ENCODE results near the gene CADPS2. TPM values are rescaled to one million over a fixed set of nuclear protein-coding genes. Genes with fewer than 3 reads are reported as not detected.

The CADPS2 gene
- total RNA-seq, 1 donor from 2014 or later = 27.8 TPM

GRCh38 chr7:122756860-122757259, 129.4 kb downstream of the CADPS2 start:
- Mint-ChIP-seq H3K36me3 (ENCODE audit: low read depth, unreplicated experiment) (no peaks in the 10 kb centered on the region), H3K27me3 (ENCODE audit: unreplicated experiment) (no peaks in the 10 kb centered on the region), H3K4me3 (ENCODE audit: unreplicated experiment) (no peak overlapping the region), H3K4me1 (ENCODE audit: unreplicated experiment) (no peaks in the 10 kb centered on the region), H3K9me3 (ENCODE audit: unreplicated experiment) (no peaks in the 10 kb centered on the region), H3K27ac (ENCODE audit: unreplicated experiment) (no peak overlapping the region)
- no peak for DNase-seq (ENCODE audit: low spot score)
- no peak for TF ChIP-seq CTCF (IDR thresholded peaks at IDR 0.05; ENCODE audit: unreplicated experiment)

GRCh38 chr7:122755696-122756095, 130.6 kb downstream of the CADPS2 start:
- H3K4me1 Mint-ChIP-seq (ENCODE audit: unreplicated experiment) = no peaks in the 10 kb centered on the region
- DNase-seq (ENCODE audit: low spot score) = no peak
- H3K36me3 Mint-ChIP-seq (ENCODE audit: low read depth, unreplicated experiment) = no peaks in the 10 kb centered on the region
- H3K9me3 Mint-ChIP-seq (ENCODE audit: unreplicated experiment) = no peaks in the 10 kb centered on the region
- no peaks in the 10 kb centered on the region for H3K27me3 Mint-ChIP-seq (ENCODE audit: unreplicated experiment)
- H3K4me3 Mint-ChIP-seq (ENCODE audit: unreplicated experiment) = no peak overlapping the region
- no peak for TF ChIP-seq CTCF (IDR thresholded peaks at IDR 0.05; ENCODE audit: unreplicated experiment)
- no peak overlapping the region for H3K27ac Mint-ChIP-seq (ENCODE audit: unreplicated experiment)

GRCh38 chr7:122752583-122752982, 133.7 kb downstream of the CADPS2 start:
- H3K4me1 Mint-ChIP-seq (ENCODE audit: unreplicated experiment) = peaks cover 3% of the 10 kb centered on the region
- H3K4me3 Mint-ChIP-seq (ENCODE audit: unreplicated experiment) = no peak overlapping the region
- no peak for DNase-seq (ENCODE audit: low spot score)
- H3K27me3 Mint-ChIP-seq (ENCODE audit: unreplicated experiment) = no peaks in the 10 kb centered on the region
- TF ChIP-seq CTCF (IDR thresholded peaks at IDR 0.05; ENCODE audit: unreplicated experiment) = no peak
- H3K27ac Mint-ChIP-seq (ENCODE audit: unreplicated experiment) = no peak overlapping the region
- H3K9me3 Mint-ChIP-seq (ENCODE audit: unreplicated experiment) = no peaks in the 10 kb centered on the region
- H3K36me3 Mint-ChIP-seq (ENCODE audit: low read depth, unreplicated experiment) = no peaks in the 10 kb centered on the region

- Mint-ChIP-seq H3K4me1 (ENCODE audit: unreplicated experiment) (peaks cover 9% of the 10 kb centered on the region), H3K27me3 (ENCODE audit: unreplicated experiment) (no peaks in the 10 kb centered on the region), H3K4me3 (ENCODE audit: unreplicated experiment) (no peak overlapping the region), H3K36me3 (ENCODE audit: low read depth, unreplicated experiment) (no peaks in the 10 kb centered on the region), H3K27ac (ENCODE audit: unreplicated experiment) (no peak overlapping the region), H3K9me3 (ENCODE audit: unreplicated experiment) (no peaks in the 10 kb centered on the region)
- no peak for DNase-seq (ENCODE audit: low spot score)
- TF ChIP-seq CTCF (IDR thresholded peaks at IDR 0.05; ENCODE audit: unreplicated experiment) = no peak
Observed at GRCh38 chr7:122750389-122750788, 135.9 kb downstream of the CADPS2 start.

- peaks cover 15% of the 10 kb centered on the region for H3K4me1 Mint-ChIP-seq (ENCODE audit: unreplicated experiment)
- no peak for DNase-seq (ENCODE audit: low spot score)
- no peaks in the 10 kb centered on the region for H3K36me3 Mint-ChIP-seq (ENCODE audit: low read depth, unreplicated experiment)
- H3K4me3 Mint-ChIP-seq (ENCODE audit: unreplicated experiment) = no peak overlapping the region
- TF ChIP-seq CTCF (IDR thresholded peaks at IDR 0.05; ENCODE audit: unreplicated experiment) = no peak
- H3K27me3 Mint-ChIP-seq (ENCODE audit: unreplicated experiment) = no peaks in the 10 kb centered on the region
- no peak overlapping the region for H3K27ac Mint-ChIP-seq (ENCODE audit: unreplicated experiment)
- H3K9me3 Mint-ChIP-seq (ENCODE audit: unreplicated experiment) = no peaks in the 10 kb centered on the region
Observed at GRCh38 chr7:122748195-122748594, 138.1 kb downstream of the CADPS2 start.
